GM10847 (cell line): ENCODE measurements around the gene SLC46A1.

Experiments
- POLR2A ChIP-seq: IDR thresholded peaks from 2 replicates; pipeline ENCODE4 v1.6.1; 2011; ENCODE audit not compliant: insufficient read length; ENCODE audit errors: extremely low read depth

SLC46A1 gene

DNA sequence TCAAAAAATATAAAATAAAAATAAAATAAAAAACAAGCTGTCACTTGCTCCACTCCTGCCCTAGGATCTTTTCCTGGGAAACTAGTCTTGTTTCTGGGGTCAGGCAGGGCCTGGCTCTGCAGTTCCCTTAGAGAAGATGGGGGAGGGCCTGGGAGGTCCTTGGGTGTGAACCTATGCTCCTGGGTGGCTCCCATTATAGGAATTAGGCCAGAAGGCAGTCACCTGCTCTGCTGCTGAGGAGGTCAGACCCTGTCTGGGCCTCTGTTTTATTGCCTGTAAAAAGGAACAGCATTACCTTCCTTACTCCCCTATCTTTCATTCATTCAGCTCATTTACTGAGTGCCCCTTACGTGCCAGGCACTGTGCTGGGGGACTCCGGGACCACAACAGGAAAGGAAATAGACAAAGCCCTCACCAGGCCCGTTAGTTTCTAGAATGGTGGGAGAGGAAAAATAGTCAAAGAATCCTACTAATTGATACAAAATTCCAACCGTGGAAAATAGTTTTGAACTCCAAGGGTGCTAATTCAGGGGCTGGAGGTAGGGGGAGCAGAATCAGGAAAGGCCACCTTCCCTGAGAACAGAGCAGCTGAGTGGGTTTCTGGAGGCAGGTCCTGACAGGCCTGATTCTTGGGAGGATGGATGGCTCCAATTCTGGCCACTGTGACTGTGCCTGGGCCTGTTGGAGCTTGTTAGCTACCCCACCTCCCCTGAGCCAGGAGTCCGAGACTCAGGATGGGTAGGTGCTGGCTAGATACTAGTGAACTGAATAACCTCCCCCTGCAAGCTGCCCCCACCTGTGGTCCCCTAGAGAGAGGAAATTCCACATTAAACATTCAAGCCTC, 1.3 kb upstream of the SLC46A1 start:
- TF ChIP-seq POLR2A, result no peak

DNA sequence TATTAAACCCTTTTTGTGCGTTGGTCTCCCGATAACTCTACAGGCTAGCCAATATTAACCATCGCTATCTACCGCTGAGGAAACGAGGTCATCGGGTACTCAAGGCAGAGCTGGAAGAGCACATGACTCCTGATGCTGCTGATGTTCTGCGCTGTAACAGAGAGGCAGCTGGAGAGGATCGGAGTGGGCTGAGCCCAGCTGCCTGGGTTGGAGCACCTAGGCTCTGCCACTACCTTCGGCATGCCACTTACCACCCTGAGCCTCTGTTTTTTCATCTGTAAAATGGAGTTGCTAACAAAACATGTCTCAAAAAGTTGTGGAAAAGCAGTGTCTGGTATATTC, 432 bp upstream of the SLC46A1 start:
- TF ChIP-seq POLR2A, result no peak

DNA sequence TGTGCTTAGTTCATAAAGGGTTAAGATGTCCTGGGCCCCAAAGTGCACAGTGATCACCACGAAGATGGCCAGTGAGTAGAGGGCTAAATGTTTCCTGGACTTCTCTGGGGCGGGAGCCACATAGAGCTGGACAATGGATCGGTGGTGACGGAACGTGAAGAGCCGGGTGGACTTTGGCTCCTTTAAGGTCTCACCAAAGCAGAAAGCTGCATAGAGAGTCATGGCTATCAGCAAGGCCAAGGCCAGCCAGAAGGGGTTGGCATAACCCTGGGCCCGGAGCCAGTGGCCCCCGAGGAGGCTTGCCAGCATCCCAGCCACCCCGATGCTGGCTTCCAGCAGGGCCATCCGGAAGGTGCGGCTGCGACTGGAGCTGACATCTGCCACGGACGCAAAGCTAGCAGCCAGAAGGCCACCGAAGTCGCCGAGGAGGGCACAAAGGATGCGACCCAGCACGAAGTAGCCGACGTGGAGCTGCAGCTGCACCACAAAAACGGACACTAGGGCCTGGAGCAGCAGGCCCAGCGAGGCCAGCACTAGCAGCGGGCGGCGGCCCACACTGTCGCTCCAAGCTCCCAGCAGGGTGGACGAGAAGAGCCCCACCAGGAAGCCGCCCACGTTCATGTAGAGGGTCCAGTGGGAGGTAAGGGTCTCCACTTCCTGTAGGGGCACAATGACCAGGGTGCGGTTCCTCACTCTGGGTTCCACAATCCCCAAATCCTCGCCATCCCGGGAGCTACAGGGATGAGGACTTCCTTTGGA, 1.0 kb downstream of the SLC46A1 start:
- TF ChIP-seq POLR2A, result no peak

DNA sequence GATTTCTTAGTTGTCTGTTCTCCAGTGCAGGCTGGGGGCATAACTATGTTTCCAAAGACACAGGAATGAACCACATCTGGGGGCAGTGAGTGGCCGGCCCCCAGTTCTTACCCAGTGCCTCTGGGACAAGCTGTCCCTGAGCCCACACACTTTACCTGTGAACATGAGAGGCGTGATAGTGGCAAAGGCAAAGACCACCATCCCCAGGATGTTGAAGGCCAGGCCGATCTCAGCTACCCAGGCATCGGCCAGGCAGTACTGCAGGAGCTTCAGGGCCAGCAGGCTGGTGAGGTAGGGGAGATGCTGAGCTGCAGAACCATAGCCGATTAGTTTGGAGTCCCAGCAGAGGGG, 1.6 kb downstream of the SLC46A1 start:
- no peak for TF ChIP-seq POLR2A

DNA sequence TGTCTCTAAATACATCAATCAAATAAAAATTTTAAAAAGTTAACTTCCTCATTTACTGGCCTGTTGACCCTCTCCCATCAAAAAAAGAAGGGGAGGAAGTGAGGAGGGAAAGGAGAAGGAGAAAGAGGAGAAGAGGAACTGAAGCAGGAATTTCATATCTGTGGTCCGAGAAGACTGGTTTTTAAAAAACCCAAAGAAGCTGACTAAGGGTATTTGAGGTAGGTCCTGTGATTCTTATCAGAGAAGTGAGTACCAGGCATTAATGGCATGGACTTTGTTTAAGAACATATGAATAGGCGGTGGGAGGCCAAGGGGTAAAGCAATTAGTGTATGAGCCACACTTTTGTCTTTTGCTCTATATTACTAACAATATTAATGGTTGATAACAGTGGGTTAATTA, 2.0 kb downstream of the SLC46A1 start:
- TF ChIP-seq POLR2A, result no peak

DNA sequence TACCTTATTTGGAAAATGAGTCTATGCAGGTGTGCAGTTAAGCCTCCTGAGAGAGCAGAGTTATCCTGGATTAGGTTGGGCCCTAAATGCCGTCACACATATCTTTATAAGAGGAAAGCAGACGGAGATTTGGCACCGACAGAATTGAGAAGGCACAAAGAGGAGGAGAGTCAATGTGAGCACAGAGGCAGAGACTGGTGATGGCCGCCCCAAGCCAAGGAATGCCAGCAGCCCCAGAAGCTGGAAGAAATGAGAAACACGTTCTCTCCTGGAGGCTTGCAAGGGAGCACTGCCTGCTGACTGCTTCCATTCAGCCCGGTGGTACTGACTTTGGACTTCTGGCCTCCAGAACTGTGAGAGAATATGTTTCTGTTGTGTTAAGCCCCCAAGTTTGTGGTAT, 3.2 kb downstream of the SLC46A1 start:
- TF ChIP-seq POLR2A, result no peak

DNA sequence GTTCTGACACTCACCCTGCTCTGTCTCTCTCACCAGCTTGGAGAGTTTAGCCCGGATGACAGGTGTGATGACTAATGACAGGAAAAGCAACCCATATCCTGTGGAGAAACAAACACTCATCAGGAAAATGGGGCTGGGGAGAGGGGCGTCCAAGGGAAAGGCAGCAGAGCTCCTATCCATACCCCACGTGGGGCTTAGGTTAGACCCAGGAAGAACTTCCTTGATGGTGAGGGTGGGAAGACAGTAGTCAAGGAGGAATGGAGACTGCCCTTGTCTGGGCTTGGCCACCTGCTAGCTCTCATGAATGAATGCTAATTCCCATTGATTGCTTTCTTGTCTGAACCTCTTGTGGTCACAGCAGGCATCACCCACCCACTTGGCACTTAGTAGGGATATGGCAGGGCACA, 3.8 kb downstream of the SLC46A1 start:
- TF ChIP-seq POLR2A, result no peak

DNA sequence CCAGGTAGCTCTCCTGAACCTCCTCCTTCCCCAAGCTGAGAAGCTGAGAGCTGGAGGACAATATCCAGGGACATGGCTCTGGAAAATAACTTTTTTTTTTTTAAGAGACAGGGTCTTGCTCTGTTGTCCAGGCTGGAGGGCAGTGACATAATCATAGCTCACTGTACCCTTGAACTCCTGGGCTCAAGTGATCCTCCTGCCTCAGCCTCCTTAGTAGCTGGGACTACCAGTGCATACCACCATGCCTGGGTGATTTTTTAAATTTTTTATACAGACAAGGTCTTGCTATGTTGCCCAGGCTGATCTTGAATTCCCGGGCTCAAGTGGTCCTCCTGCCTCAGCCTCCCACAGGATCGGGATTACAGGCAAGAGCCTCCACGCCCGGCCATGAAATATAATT, 6.2 kb downstream of the SLC46A1 start:
- no peak for TF ChIP-seq POLR2A

DNA sequence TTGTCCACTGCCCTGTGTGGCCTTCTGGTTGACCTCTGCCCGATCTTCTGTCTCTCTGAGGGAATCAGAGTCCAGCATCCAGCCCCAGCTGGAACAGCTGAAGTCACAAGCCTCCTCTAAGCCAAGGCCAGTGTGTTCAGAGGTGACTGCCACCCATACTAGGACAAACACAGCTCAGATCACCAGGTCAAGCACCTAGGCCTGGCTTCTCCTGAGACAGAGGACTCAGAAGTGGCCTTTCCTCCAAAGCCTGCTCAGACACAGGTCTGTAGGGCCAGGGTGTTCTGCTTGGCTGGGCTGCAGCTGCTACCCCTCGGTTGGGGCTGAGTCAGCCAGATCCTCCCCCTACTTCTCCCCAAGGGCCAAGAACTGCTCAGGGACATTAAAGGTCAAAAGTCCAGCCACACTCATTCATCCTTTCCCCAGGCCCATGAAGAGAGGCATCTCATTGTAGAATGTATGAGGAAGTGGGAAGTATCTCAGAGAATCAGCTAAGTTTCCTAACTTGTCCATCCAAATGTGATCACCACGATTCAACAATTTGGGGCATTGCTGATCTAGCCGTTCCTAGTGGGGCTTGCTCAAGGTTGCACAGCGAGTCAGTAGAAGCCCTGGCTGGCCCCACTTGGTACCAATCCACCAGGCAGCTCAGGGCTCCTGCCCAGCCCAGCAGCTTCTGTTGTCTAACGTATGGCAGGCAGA, 7.6 kb downstream of the SLC46A1 start:
- TF ChIP-seq POLR2A, result no peak

DNA sequence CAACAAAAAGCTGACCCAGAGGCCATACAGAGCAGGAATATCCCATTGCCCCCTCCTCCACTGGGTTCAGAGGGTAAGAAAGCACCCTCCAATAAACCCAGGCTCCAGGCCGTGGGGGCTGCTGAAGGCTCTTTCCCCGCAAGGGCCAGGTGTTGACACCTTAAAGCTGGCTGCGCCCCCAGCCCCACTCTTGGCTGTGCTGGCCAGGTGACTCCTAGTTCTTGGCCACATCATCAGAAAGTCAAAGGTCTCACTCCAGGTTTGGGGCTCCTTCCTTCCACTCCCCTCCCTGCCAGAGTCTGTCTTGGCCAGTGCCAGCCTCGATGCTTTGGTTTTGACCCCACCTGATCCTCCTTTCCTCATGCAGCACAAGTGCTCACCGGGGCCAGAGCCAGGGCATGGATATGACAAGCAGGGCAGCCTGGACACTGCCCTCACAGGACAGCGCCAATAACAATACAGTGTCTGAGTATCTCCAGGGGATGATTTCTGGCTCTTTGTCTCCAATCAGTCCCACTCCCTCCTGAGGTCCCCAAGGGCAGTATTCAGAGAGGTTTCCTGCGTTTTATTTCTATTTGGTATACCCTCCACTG, 8.2 kb downstream of the SLC46A1 start:
- no peak for TF ChIP-seq POLR2A

DNA sequence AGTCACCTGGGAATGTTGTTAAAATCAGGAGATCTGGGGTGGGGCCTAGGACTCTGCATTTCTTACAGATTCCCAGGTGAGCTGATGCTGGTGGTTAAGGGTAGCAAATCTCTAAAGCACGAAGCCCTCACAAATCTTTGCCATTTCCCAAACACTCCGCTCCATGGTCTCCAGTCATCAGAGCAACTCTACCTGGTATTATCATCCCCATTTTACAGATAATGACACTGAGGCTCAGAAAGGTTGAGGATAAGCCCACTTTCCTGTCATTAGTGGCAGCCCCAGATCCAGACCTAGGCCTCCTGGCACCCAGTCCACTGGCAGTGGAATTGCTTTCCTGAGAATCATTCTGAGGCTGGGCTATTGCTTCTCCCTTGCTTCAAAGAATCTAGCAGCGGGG, 8.7 kb downstream of the SLC46A1 start:
- TF ChIP-seq POLR2A, result no peak

DNA sequence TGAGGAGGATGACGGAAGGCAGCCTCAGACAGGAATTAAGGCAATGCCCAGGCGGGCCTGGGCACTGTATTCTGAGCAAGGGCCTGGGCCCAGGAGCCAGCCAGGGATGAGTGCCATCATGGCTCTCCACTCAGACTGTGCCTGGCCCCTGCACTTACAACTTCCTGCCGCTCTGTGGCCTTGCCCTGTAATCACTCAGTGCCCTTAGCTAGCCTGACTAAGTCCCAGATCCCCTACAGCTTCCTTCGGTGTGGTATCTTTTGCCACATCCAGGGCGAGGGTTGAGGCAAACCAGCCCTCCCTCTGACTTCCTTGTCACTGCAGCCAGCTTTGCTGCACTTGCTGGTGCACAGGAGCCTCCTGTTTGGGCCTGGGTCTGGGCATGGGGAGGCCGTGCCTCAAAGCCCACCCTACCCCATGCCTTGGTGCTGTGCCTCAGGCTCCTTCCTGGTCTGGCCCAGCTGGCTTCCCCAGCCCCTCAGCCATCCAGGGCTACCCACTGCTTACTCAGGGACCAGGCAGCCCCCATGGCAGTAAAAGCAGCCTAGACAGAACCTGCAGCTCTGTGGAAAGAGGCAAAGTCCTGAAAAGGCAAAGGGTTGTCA, 9.3 kb downstream of the SLC46A1 start:
- no peak for TF ChIP-seq POLR2A

DNA sequence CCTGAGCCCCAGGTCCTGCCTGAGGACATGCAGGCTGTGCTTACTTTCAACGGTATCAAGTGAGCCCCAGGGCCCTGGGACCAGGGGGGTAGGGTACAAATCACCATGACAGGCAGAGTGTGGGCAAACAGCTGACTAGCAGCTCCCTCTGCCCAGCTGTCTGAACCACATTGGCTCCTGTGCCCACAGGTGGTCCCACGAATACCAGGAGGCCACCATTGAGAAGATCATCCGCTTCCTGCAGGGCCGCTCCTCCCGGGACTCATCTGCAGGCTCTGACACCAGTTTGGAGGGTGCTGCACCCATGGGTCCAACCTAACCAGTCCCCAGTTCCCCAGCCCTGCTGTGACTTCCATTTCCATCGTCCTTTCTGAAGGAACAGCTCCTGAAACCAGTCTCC, 10.0 kb downstream of the SLC46A1 start:
- no peak for TF ChIP-seq POLR2A

DNA sequence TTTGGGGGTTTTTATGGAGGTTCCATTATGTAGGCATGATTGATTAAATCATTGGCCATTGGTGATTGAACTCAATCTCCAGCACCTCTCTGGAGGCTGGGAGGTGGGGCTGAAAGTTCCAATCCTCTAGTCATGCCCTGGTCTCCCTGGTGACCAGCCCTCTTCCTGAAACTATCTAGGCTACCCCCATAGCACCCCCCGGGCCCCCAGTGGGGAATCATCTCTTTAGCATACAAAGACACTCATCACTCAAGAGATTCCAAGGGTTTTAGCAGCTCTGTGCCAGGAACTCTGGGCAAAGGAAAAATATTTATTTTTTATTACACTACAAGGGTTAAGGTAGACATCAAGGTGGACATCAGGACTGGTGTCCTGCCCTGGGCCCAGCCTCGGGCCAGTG, 10.6 kb downstream of the SLC46A1 start:
- TF ChIP-seq POLR2A, result no peak
